ENCODE data around the gene ATG9B.

DNA sequence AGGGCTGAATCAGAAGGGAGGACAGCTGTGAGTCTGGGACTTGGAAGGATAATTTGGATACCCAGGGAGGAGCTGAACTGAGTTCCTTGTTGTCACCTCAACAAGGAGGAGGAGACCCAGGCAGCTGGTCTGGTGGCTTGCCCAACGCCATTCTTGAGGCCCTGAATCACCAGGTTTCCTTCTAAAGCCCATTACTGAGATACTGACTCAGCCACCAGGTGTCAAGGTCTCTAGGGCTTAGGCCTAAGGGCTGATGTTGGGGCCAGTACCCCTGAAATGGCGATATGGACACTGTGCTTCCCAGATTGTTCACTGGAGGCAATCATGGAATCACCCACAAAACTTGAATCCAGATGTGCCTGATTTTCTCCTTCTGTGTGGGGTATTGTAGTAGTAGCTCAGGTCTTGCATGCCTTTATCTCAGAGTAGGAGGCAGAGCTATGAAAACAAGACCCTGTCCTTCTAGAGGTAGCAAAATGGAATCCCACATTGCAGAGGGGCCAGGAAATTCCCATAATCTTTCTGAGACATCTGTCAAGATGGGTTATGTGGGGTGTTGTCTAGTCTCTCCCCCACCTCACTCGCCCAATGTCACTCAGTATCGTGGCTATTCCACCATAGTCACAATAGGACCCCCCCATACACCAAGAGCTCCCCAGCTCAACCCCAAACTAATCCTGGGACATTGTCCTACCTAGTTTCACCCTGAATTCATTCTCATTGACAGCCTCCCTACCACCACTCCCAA lies 1.8 kb upstream of the ATG9B start:
- no peak for TF ChIP-seq POLR2A (IDR thresholded peaks at IDR 0.05; ENCODE audit: low read length)
- TF ChIP-seq CHD2 (IDR thresholded peaks at IDR 0.05; ENCODE audit: low read length, partially characterized antibody) = no peak
- no peak for TF ChIP-seq RFX5 (IDR thresholded peaks at IDR 0.05)
- TF ChIP-seq, protein P1, sequence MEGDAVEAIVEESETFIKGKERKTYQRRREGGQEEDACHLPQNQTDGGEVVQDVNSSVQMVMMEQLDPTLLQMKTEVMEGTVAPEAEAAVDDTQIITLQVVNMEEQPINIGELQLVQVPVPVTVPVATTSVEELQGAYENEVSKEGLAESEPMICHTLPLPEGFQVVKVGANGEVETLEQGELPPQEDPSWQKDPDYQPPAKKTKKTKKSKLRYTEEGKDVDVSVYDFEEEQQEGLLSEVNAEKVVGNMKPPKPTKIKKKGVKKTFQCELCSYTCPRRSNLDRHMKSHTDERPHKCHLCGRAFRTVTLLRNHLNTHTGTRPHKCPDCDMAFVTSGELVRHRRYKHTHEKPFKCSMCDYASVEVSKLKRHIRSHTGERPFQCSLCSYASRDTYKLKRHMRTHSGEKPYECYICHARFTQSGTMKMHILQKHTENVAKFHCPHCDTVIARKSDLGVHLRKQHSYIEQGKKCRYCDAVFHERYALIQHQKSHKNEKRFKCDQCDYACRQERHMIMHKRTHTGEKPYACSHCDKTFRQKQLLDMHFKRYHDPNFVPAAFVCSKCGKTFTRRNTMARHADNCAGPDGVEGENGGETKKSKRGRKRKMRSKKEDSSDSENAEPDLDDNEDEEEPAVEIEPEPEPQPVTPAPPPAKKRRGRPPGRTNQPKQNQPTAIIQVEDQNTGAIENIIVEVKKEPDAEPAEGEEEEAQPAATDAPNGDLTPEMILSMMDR (IDR thresholded peaks at IDR 0.05) = no peak
- TF ChIP-seq MAZ (IDR thresholded peaks at IDR 0.05; ENCODE audit: borderline replicate concordance, low read depth, low read length) = no peak
- TF ChIP-seq RAD21 (conservative IDR thresholded peaks at IDR 0.05 in 1 of 2, IDR thresholded peaks at IDR 0.05 in 1 of 2) = no peak
- no peak for TF ChIP-seq RCOR1 (IDR thresholded peaks at IDR 0.05; ENCODE audit: low read depth, low read length)
- TF ChIP-seq HOXB5 (CRISPR knock-in tag; IDR thresholded peaks at IDR 0.05) = no peak
- TF ChIP-seq, protein P2, sequence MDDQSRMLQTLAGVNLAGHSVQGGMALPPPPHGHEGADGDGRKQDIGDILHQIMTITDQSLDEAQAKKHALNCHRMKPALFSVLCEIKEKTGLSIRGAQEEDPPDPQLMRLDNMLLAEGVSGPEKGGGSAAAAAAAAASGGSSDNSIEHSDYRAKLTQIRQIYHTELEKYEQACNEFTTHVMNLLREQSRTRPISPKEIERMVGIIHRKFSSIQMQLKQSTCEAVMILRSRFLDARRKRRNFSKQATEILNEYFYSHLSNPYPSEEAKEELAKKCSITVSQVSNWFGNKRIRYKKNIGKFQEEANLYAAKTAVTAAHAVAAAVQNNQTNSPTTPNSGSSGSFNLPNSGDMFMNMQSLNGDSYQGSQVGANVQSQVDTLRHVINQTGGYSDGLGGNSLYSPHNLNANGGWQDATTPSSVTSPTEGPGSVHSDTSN (IDR thresholded peaks at IDR 0.05) = no peak
- TF ChIP-seq, protein P3, sequence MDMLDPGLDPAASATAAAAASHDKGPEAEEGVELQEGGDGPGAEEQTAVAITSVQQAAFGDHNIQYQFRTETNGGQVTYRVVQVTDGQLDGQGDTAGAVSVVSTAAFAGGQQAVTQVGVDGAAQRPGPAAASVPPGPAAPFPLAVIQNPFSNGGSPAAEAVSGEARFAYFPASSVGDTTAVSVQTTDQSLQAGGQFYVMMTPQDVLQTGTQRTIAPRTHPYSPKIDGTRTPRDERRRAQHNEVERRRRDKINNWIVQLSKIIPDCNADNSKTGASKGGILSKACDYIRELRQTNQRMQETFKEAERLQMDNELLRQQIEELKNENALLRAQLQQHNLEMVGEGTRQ (IDR thresholded peaks at IDR 0.05) = no peak
- TF ChIP-seq CEBPB (IDR thresholded peaks at IDR 0.05) = no peak
- TF ChIP-seq KDM1A (IDR thresholded peaks at IDR 0.05; ENCODE audit: low read depth) = no peak

Measured in A549 (cell line).